ENCODE results near the gene SMPX.
"Not testable (repeated sequence)": the region's sequence is repeated elsewhere in the genome, so short reads cannot be mapped to it uniquely, and the experiment has no call there.

Gene SMPX

DNA sequence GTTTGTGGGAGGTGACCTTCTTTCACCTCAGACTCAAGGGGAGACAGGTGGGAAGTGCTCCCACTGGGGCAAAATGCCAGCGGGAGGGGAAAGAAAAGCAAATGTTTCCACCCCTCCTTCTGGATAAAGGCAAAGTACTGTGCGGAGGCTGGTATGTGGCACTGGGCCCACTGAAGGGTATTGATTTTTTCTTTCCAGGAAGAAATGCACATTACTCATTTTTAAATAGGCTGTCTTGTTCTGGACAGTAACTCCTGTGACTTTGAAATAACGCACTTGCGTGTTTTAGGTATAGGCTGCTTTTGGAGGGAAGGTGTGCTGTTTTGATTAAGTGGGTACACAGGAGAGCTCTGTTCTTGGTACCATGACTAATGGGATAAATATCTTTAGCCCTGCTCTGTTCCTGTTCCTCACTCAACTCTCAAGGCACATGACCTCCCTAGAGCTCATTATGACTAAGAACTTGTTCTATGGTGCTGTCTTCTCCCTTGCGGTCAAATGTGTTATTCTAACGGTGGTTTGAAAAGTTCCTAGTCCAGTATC lies 40.8 kb upstream of the SMPX start:
- peaks cover 8% of the 10 kb centered on the region for H3K4me1 Mint-ChIP-seq
- no peak for DNase-seq
- no peaks in the 10 kb centered on the region for H3K36me3 Mint-ChIP-seq (ENCODE audit: low read depth)
- H3K9me3 Mint-ChIP-seq, result no peaks in the 10 kb centered on the region
- TF ChIP-seq, protein P1, sequence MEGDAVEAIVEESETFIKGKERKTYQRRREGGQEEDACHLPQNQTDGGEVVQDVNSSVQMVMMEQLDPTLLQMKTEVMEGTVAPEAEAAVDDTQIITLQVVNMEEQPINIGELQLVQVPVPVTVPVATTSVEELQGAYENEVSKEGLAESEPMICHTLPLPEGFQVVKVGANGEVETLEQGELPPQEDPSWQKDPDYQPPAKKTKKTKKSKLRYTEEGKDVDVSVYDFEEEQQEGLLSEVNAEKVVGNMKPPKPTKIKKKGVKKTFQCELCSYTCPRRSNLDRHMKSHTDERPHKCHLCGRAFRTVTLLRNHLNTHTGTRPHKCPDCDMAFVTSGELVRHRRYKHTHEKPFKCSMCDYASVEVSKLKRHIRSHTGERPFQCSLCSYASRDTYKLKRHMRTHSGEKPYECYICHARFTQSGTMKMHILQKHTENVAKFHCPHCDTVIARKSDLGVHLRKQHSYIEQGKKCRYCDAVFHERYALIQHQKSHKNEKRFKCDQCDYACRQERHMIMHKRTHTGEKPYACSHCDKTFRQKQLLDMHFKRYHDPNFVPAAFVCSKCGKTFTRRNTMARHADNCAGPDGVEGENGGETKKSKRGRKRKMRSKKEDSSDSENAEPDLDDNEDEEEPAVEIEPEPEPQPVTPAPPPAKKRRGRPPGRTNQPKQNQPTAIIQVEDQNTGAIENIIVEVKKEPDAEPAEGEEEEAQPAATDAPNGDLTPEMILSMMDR (IDR thresholded peaks at IDR 0.05), result no peak
- peaks cover under 1% of the 10 kb centered on the region for H3K27me3 Mint-ChIP-seq (ENCODE audit: low read depth, poor library complexity)
- no peak overlapping the region for H3K27ac Mint-ChIP-seq
- no peak overlapping the region for H3K4me3 Mint-ChIP-seq

GRCh38 chrX:21781976-21782375 lies 24.1 kb upstream of the SMPX start:
- DNase-seq, result no peak
- H3K27me3 Mint-ChIP-seq (ENCODE audit: low read depth, poor library complexity), result peaks cover 17% of the 10 kb centered on the region
- H3K36me3 Mint-ChIP-seq (ENCODE audit: low read depth), result no peaks in the 10 kb centered on the region
- TF ChIP-seq, protein P1 (IDR thresholded peaks at IDR 0.05), result no peak
- H3K4me1 Mint-ChIP-seq, result no peaks in the 10 kb centered on the region
- H3K27ac Mint-ChIP-seq, result no peak overlapping the region
- H3K4me3 Mint-ChIP-seq, result no peak overlapping the region
- no peaks in the 10 kb centered on the region for H3K9me3 Mint-ChIP-seq

GRCh38 chrX:21781525-21781924 lies 23.6 kb upstream of the SMPX start:
- Mint-ChIP-seq H3K27ac (no peak overlapping the region), H3K4me1 (no peaks in the 10 kb centered on the region), H3K27me3 (ENCODE audit: low read depth, poor library complexity) (peaks cover 17% of the 10 kb centered on the region), H3K4me3 (no peak overlapping the region), H3K9me3 (no peaks in the 10 kb centered on the region), H3K36me3 (ENCODE audit: low read depth) (no peaks in the 10 kb centered on the region)
- TF ChIP-seq, protein P1 (IDR thresholded peaks at IDR 0.05), result no peak
- DNase-seq, result no peak

DNA sequence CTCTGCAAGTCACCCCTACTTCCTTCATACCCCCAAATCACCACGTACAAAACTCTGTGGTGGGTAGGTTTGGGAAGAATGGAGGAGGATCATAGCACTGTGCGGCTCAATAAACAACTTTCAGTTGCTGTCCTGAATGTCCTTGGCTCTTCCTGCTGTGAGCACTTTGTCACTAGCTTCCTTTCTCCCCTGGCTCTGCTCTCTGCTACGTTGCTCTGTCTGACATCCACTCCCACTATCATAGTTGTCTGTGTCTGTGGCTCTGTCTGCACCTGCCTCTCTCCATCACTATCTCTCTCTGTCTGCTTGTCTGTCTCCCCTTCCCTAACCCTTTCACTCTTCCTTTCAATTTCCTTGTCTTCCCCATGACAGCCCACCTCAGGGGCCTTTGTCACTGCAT lies 21.2 kb upstream of the SMPX start:
- TF ChIP-seq, protein P1 (IDR thresholded peaks at IDR 0.05), result no peak
- peaks cover 4% of the 10 kb centered on the region for H3K9me3 Mint-ChIP-seq
- H3K27me3 Mint-ChIP-seq (ENCODE audit: low read depth, poor library complexity), result peaks cover 12% of the 10 kb centered on the region
- DNase-seq, result no peak
- H3K36me3 Mint-ChIP-seq (ENCODE audit: low read depth), result no peaks in the 10 kb centered on the region
- H3K4me1 Mint-ChIP-seq, result no peaks in the 10 kb centered on the region
- no peak overlapping the region for H3K27ac Mint-ChIP-seq
- no peak overlapping the region for H3K4me3 Mint-ChIP-seq

DNA sequence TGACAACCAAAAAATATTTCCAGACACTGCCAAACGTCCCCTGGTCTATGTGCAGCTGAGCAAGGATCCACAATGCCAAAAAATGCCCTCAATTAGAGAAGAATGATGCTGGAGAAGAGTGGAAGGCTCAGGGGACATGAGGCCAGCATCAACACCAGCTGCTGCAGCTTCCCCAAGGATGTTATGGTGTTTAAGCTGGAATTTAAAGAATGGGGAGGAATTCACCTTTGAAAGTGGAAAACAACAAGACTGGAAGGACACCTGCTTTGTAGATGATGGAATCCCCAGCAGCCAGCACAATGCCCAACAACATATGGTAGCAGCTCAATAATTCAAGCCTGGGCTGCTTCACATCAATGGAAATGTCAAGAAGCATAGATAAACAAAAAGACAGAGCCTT lies 20.3 kb upstream of the SMPX start:
- peaks cover 4% of the 10 kb centered on the region for H3K9me3 Mint-ChIP-seq
- no peak overlapping the region for H3K27ac Mint-ChIP-seq
- no peak overlapping the region for H3K4me3 Mint-ChIP-seq
- TF ChIP-seq, protein P1 (IDR thresholded peaks at IDR 0.05), result no peak
- peaks cover 9% of the 10 kb centered on the region for H3K27me3 Mint-ChIP-seq (ENCODE audit: low read depth, poor library complexity)
- H3K36me3 Mint-ChIP-seq (ENCODE audit: low read depth), result no peaks in the 10 kb centered on the region
- H3K4me1 Mint-ChIP-seq, result no peaks in the 10 kb centered on the region
- DNase-seq, result no peak

GRCh38 chrX:21775128-21775527 lies 17.2 kb upstream of the SMPX start:
- DNase-seq; H3K27me3 Mint-ChIP-seq (ENCODE audit: low read depth, poor library complexity); H3K27ac Mint-ChIP-seq; H3K36me3 Mint-ChIP-seq (ENCODE audit: low read depth); H3K4me3 Mint-ChIP-seq; H3K4me1 Mint-ChIP-seq: not testable (repeated sequence)
- peaks cover 12% of the 10 kb centered on the region for H3K9me3 Mint-ChIP-seq

DNA sequence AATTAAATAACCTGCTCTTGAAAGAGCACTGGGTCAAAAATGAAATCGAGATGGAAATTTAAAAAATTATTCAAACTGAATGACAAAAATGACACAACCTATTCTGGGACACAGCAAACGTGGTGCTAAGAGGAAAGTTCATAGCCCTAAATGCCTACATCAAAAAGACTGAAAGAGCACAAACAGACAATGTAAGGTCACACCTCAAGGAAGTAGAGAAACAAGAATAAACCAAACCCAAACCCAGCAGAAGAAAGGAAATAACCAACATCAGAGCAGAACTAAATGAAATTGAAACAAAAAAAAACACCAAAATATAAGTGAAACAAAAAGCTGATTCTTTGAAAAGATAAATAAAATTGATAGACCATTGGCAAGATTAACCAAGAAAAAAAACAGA lies 15.1 kb upstream of the SMPX start:
- H3K4me1 Mint-ChIP-seq; H3K36me3 Mint-ChIP-seq (ENCODE audit: low read depth); H3K27ac Mint-ChIP-seq; DNase-seq; H3K4me3 Mint-ChIP-seq; H3K27me3 Mint-ChIP-seq (ENCODE audit: low read depth, poor library complexity): not testable (repeated sequence)
- peaks cover 12% of the 10 kb centered on the region for H3K9me3 Mint-ChIP-seq
